Esophagus squamous epithelium (tissue), 5 donors: ENCODE data around the gene MT1F. TPM values are rescaled to one million over a fixed set of nuclear protein-coding genes. Genes with fewer than 3 reads are reported as not detected.

ENCODE experiments used
- DNase-seq: peaks from one replicate; lab custom pipeline; 2025; lab: John Stamatoyannopoulos, UW
- H3K27ac ChIP-seq, 4 donors: fragments of 200-600 bp; sonication (generic); one replicate each; pipeline ENCODE4 v1.5.1; 2016 to 2019; ENCODE audit warnings: mild to moderate bottlenecking in 1 of 4
- H3K27me3 ChIP-seq, 4 donors: fragments of 200-600 bp; sonication (generic); 1 replicate in 3 of 4; 2 replicates in 1 of 4; pipeline versions ENCODE4 v1.5.1 to v1.6.0; 2017 to 2021; ENCODE audit warnings: antibody characterized with exemption in 1 of 4
- H3K36me3 ChIP-seq, 3 donors: fragments of 200-600 bp; sonication (generic); one replicate each; pipeline ENCODE4 v1.5.1; 2016 to 2019
- H3K4me1 ChIP-seq, 3 donors: fragments of 200-600 bp; sonication (generic); one replicate each; pipeline ENCODE4 v1.5.1; 2017 to 2019
- H3K4me3 ChIP-seq, 4 donors: fragments of 200-600 bp; sonication (generic); 1 replicate in 3 of 4; 2 replicates in 1 of 4; pipeline ENCODE4 v1.5.1; 2016 to 2019; ENCODE audit warnings: mild to moderate bottlenecking in 2 of 4, moderate library complexity in 1 of 4
- H3K9me3 ChIP-seq, 3 donors: fragments of 200-600 bp; sonication (generic); one replicate each; pipeline ENCODE4 v1.5.1; 2016 to 2019
- POLR2A ChIP-seq, 4 donors: fragments of 450-650 bp; IDR thresholded peaks; one replicate each; pipeline ENCODE4 v1.6.1; 2017; ENCODE audit warnings: antibody characterized with exemption in 4 of 4, mild to moderate bottlenecking in 4 of 4, moderate library complexity in 3 of 4
- WGBS, 2 donors: methylation state at CpG; one replicate each; pipeline ENCODE4 v1.1.5; 2018; 5-methylcytosine and 5-hydroxymethylcytosine counted together
- intact Hi-C: fragments of 100-400 bp; cut with DNase I; formaldehyde crosslinking; loops from one replicate; pipeline ENCODE4 v1.15.0; 2022
- total RNA-seq, 4 donors: library from RNA; depleted of rRNA; stranded (reverse); fragments of >200 nt; gene quantifications; one replicate each; pipeline ENCODE4 v1.1.0, GENCODE V29; 2016
- TF ChIP-seq, protein P1 (sequence below), 6 experiments: fragments of 450-650 bp in 4 of 6; fragments of 200-600 bp in 2 of 6; sonication (generic) in 2 of 6; IDR thresholded peaks; one replicate each; pipeline ENCODE4 v1.5.1; 2016 to 2019; ENCODE audit warnings: antibody characterized with exemption in 6 of 6, mild to moderate bottlenecking in 4 of 6, moderate library complexity in 4 of 6
- donor health status: DM: yes; HTN: yes; CAD: no.

The MT1F gene
- total RNA-seq, 4 donors from 2014 or later = 2.8 to 4.2 (median 2.9) TPM; not detected in 1

DNA sequence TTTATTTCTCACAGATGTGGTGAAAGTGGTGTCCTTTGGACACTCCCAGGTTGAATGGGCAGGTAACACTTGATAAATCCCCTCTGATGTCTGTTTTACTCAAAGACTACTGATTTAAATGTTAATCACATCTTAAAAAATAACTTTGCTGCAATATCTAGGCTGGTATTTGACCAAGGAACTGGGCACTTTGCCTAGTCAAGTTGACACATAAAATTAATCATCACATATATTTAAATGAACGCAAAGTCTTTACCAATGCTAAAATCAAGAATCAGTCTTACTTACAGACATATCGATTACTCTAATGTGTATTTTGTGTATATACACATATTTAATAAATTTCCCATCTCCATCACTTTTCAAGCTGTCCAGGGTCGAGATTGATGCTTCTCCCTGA, 42.4 kb upstream of the MT1F start:
- Histone ChIP-seq H3K27ac (no peak overlapping the region), H3K4me3 (no peak overlapping the region), H3K4me1 (peaks cover 18 to 42% (median 21%) of the 10 kb centered on the region in 3 donors), H3K36me3 (no peaks in the 10 kb centered on the region), H3K27me3 (peaks cover 0 to 19% (median 0%) of the 10 kb centered on the region in 4 donors), H3K9me3 (no peaks in the 10 kb centered on the region)
- TF ChIP-seq, protein P1, sequence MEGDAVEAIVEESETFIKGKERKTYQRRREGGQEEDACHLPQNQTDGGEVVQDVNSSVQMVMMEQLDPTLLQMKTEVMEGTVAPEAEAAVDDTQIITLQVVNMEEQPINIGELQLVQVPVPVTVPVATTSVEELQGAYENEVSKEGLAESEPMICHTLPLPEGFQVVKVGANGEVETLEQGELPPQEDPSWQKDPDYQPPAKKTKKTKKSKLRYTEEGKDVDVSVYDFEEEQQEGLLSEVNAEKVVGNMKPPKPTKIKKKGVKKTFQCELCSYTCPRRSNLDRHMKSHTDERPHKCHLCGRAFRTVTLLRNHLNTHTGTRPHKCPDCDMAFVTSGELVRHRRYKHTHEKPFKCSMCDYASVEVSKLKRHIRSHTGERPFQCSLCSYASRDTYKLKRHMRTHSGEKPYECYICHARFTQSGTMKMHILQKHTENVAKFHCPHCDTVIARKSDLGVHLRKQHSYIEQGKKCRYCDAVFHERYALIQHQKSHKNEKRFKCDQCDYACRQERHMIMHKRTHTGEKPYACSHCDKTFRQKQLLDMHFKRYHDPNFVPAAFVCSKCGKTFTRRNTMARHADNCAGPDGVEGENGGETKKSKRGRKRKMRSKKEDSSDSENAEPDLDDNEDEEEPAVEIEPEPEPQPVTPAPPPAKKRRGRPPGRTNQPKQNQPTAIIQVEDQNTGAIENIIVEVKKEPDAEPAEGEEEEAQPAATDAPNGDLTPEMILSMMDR (IDR thresholded peaks at IDR 0.05) = no peak
- TF ChIP-seq POLR2A (IDR thresholded peaks at IDR 0.05) = no peak
- 59 to 68% methylated on average over 3 of the region's 3 CpGs for WGBS, 2 donors
- intact Hi-C loops = no loop called here
- no peak for DNase-seq

DNA sequence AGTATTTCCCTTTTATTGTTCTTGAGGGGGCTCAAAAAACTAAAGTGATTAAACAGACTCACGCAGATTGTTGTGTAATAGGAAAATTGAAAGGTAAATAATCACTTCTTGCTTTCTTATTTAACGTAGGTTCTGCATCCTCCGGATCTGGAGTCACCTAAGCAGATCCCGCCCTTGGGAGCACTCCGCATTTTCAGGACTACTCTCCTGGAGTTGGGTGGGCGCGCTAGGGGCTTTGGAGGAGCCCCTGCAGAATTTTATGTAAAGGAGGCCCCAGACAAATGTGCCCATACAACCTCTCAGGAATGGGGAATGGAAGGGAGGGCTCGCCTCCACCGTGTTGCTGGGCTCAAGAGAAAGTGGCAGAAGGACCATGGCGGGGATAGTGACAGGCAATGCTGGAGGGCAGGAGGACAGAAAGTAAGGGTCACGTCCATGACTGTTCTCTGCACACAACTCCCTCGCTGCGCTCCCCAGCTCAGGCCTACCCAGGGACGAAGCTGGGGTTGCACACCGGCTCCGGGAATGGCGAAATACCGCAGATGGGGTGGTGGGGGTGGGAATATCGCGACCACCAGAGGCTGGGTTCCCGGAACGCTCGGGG, 41.0 kb upstream of the MT1F start:
- TF ChIP-seq, protein P1 (IDR thresholded peaks at IDR 0.05) = no peak
- no peak for DNase-seq
- peaks cover 0 to 19% (median 0%) of the 10 kb centered on the region in 4 donors for H3K27me3 ChIP-seq
- no peaks in the 10 kb centered on the region for H3K9me3 ChIP-seq
- H3K4me3 ChIP-seq = peak overlapping the region; percentile 10 to 54 (median 42)
- peaks cover 9 to 28% (median 11%) of the 10 kb centered on the region in 3 donors for H3K4me1 ChIP-seq
- WGBS, 2 donors = 61 to 71% methylated on average over 15 to 18 of the region's 23 CpGs
- intact Hi-C loops = no loop called here
- no peaks in the 10 kb centered on the region for H3K36me3 ChIP-seq
- peak overlapping the region in 3 of 4 donors; percentile 58 to 64 (median 63) for H3K27ac ChIP-seq

DNA sequence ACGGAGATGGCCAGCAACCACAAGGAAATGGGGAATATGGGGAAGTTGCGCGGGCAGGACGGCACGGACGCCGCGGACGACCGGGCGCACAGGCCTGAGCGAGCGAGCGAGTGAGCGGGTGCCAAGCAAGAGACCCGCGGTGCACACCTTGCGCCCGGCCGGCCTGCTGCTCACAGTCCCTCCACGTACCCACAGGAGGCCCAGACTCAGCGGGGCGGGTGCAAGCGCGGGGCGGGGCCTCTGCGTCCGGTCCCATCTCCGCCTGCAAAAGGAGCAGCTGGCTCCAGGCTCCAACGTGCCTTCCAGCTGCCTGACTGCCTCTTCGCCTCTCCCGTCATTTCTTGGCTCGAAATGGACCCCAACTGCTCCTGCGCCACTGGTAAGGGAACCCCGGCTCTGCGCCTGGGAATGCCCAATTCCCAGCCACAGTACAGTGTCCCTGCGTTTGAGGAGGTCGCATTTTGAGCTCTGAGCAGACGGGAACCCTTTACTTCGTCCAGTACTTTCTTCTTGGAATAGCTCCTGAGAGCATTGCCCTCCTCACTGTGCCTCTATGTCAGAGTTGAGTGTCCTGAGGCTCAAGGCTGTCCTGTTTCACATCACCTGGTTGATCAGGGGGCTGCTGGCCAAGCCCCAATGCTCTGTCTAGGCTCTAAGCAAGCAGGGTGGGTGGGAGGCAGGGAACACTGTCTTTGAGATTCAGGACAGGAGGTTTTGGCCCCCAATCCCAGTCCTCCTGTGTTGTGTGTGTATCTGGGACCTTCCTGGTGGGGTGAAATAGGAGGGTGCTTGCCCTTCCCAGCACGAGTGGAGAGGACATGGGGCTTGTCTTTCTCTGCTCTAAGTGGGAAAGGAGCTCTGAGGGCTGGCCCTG, 40.3 kb upstream of the MT1F start:
- Histone ChIP-seq H3K4me3 (peak overlapping the region; percentile 10 to 54 (median 42)), H3K27me3 (peaks cover 0 to 19% (median 0%) of the 10 kb centered on the region in 4 donors), H3K9me3 (no peaks in the 10 kb centered on the region), H3K27ac (peak overlapping the region; percentile 31 to 64 (median 60)), H3K36me3 (no peaks in the 10 kb centered on the region), H3K4me1 (peaks cover 9 to 22% (median 11%) of the 10 kb centered on the region in 3 donors)
- 4 to 24% methylated on average over 15 to 34 of the region's 41 CpGs for WGBS, 2 donors
- DNase-seq = no peak
- intact Hi-C loops = no loop called here
- TF ChIP-seq POLR2A (IDR thresholded peaks at IDR 0.05) = peak in 1 of 4 donors; percentile 24
- TF ChIP-seq, protein P1 (IDR thresholded peaks at IDR 0.05) = peak in 1 of 6 experiments; percentile 17

DNA sequence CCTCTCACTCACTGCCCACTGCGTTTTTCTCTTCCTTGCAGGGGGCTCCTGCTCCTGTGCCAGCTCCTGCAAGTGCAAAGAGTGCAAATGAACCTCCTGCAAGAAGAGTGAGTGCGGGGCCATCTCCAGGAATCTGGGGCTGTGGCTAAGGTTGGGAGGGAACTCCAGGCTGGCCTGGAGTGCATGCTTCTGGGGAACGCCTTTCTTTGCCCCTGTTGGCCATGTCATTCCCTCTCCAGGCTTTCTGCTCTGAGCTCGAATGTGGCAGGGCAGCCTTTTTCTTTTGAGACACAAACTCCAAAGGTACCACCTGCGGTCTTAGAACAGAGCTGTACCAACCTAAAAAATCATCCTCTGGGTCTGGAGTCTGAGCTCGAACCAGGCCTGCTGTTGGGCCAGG, 39.6 kb upstream of the MT1F start:
- Histone ChIP-seq H3K4me3 (no peak overlapping the region), H3K36me3 (no peaks in the 10 kb centered on the region), H3K4me1 (peaks cover 9 to 22% (median 11%) of the 10 kb centered on the region in 3 donors), H3K27ac (no peak overlapping the region), H3K27me3 (peaks cover 0 to 19% (median 0%) of the 10 kb centered on the region in 4 donors), H3K9me3 (no peaks in the 10 kb centered on the region)
- intact Hi-C loops = no loop called here
- no peak for DNase-seq
- TF ChIP-seq POLR2A (IDR thresholded peaks at IDR 0.05) = no peak
- TF ChIP-seq, protein P1 (IDR thresholded peaks at IDR 0.05) = no peak
- 63 to 82% methylated on average over 4 to 5 of the region's 6 CpGs for WGBS, 2 donors
